Psoas muscle (tissue), 8 donors: ENCODE measurements around the gene ROBO1. TPM values are rescaled to one million over a fixed set of nuclear protein-coding genes. Genes with fewer than 3 reads are reported as not detected.

Experiments used
- ATAC-seq, 4 donors: fragments of 200-7000 bp; cut with Tn5 transposase; one replicate each; pipeline ENCODE4 v1.9.1; 2020; ENCODE audit warnings: moderate library complexity in 3 of 4, mild to moderate bottlenecking in 2 of 4
- DNase-seq, 2 donors: peaks; one replicate each; pipeline ENCODE4 v3.0.0-alpha.2; 2020
- H3K27ac ChIP-seq: fragments of 200-600 bp; one replicate; pipeline ENCODE4 v1.8.0; 2022
- H3K27me3 ChIP-seq, 3 donors: fragments of 200-600 bp in 1 of 3; one replicate each; pipeline versions ENCODE4 v1.6.1 to v1.8.0; 2013 to 2022; ENCODE audit warnings: low read length in 2 of 3, mild to moderate bottlenecking in 2 of 3, moderate library complexity in 1 of 3; ENCODE audit not compliant: insufficient read depth in 3 of 3
- H3K36me3 ChIP-seq, 2 donors: fragments of 200-600 bp in 1 of 2; one replicate each; pipeline versions ENCODE4 v1.6.1 to v1.8.0; 2013 to 2022; ENCODE audit warnings: low read depth in 1 of 2, mild to moderate bottlenecking in 1 of 2, moderate library complexity in 1 of 2; ENCODE audit not compliant: insufficient read depth in 1 of 2
- H3K4me1 ChIP-seq: fragments of 200-600 bp; one replicate; pipeline ENCODE4 v1.8.0; 2022
- H3K4me3 ChIP-seq: fragments of 200-600 bp; one replicate; pipeline ENCODE4 v1.8.0; 2022; ENCODE audit warnings: mild to moderate bottlenecking
- H3K9me3 ChIP-seq: fragments of 200-600 bp; one replicate; pipeline ENCODE4 v1.8.0; 2022
- WGBS, 3 donors: extraction: QIAGEN DNeasy Blood & Tissue Kit; methylation state at CpG; one replicate each; pipeline versions ENCODE4 v1.1.6 to v1.1.7; 2013; 5-methylcytosine and 5-hydroxymethylcytosine counted together
- intact Hi-C, 2 donors: fragments of 100-400 bp; cut with DNase I; formaldehyde crosslinking; loops; one replicate each; pipeline versions ENCODE4 v1.11.0 to v1.14.2; 2022
- polyA plus RNA-seq, 3 donors: library from polyadenylated mRNA; stranded (reverse); fragments of 200-250 nt; gene quantifications; one replicate each; pipeline ENCODE4 v1.2.3, GENCODE V29; 2013
- total RNA-seq, 4 donors: library from RNA; stranded (reverse); fragmentation: NEBNext Ultra II Directional in 2 of 4; extraction: Animal tissue kit (Norgen Biotek cat#: 25700) in 2 of 4; gene quantifications; one replicate each; pipeline versions ENCODE4 v1.2.1 to v1.2.4, GENCODE V29; 2021 to 2023
- TF ChIP-seq, protein P1 (sequence below): fragments of 200-600 bp; IDR thresholded peaks from one replicate; pipeline ENCODE4 v1.8.0; 2022; ENCODE audit warnings: antibody characterized with exemption
- donor health status: healthy with polysubstance abuse.
- donor health status: DM: no; HTN: no; CAD: no; lungs with moderate emphysema.
- donor health status: Bipolar disorder and iron deficiency.
- donor health status: healthy.
- donor health status: DM: yes; HTN: yes; CAD: no.
- donor health status: DM: no; HTN: no; CAD: no.
- donor health status: DM: no; HTN: no; CAD: no.
- donor health status: DM: yes; HTN: yes; CAD: no.

ROBO1 gene
- total and polyA plus RNA-seq, 7 donors = 0.52 to 14.0 (median 4.9) TPM

DNA sequence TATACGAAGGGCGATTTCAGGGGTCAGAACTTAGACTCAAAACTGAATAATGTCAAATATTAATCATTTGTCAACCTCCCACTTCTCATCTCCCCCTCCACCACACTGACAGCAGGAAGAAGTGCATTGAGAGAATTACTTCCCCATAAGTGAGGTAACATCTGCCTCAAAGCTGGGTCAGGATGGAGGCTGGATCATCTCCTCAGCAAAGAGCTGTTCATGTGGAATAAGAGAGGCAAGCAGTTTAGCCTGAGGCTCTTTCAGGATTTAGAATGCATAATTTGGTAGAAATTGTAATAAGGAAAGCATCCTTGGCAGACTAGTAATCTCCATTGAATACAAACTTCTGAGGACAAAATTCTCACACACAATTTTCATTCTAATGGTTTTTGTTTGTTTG, 512.1 kb downstream of the ROBO1 start:
- 94 to 97% (median 96%) methylated on average over 2 of the region's 2 CpGs for WGBS, 3 donors
- Histone ChIP-seq H3K27me3 (no peaks in the 10 kb centered on the region), H3K9me3 (no peaks in the 10 kb centered on the region), H3K27ac (no peak overlapping the region), H3K36me3 (no peaks in the 10 kb centered on the region), H3K4me1 (no peaks in the 10 kb centered on the region), H3K4me3 (no peak overlapping the region)
- TF ChIP-seq, protein P1, sequence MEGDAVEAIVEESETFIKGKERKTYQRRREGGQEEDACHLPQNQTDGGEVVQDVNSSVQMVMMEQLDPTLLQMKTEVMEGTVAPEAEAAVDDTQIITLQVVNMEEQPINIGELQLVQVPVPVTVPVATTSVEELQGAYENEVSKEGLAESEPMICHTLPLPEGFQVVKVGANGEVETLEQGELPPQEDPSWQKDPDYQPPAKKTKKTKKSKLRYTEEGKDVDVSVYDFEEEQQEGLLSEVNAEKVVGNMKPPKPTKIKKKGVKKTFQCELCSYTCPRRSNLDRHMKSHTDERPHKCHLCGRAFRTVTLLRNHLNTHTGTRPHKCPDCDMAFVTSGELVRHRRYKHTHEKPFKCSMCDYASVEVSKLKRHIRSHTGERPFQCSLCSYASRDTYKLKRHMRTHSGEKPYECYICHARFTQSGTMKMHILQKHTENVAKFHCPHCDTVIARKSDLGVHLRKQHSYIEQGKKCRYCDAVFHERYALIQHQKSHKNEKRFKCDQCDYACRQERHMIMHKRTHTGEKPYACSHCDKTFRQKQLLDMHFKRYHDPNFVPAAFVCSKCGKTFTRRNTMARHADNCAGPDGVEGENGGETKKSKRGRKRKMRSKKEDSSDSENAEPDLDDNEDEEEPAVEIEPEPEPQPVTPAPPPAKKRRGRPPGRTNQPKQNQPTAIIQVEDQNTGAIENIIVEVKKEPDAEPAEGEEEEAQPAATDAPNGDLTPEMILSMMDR = no peak
- intact Hi-C loops = no loop called here
- DNase-seq (no peak), ATAC-seq (no peak)

DNA sequence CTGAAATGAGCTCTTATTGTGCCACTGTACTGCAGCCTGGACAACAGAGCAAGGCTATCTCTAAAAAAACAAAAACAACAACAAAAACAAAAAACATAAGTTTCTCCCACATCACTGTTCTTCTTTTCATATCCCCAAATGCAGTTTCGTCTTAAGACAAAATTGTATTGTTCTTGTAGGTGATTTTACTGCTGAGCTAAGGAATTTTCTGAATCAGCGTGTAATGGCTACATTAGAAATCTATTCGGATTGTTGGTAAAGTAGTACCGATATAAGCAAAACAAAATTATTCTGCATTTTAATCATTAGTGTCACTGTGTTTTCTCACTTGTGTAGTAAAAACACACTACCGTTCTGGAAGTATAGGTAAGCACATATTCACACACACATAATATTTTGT, 512.5 kb downstream of the ROBO1 start:
- no peak overlapping the region for H3K27ac ChIP-seq
- no peak for DNase-seq
- H3K4me3 ChIP-seq = no peak overlapping the region
- H3K36me3 ChIP-seq = no peaks in the 10 kb centered on the region
- WGBS, 3 donors = 84 to 94% (median 88%) methylated on average over 5 of the region's 5 CpGs
- TF ChIP-seq, protein P1 = no peak
- intact Hi-C loops = no loop called here
- no peaks in the 10 kb centered on the region for H3K4me1 ChIP-seq
- no peaks in the 10 kb centered on the region for H3K27me3 ChIP-seq
- no peaks in the 10 kb centered on the region for H3K9me3 ChIP-seq
- ATAC-seq = no peak

DNA sequence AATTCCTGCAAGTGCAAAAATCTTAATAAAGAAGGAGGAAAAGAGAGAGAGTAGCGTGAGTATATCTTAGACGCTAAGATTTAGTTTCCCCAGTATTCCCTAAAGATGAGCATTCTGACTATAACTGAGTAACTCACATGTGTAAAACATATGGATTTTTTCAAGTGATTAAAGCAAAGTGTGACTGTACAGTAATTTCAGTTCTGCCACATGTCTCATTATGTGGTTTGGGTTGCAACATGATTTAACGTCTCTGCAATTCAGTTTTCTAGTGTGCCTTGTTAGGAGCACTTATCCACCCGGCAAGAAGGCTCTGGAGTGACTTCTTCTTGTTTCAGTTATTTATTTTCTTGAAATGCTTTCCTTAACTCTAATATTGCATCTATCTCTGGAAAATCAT, 514.1 kb downstream of the ROBO1 start:
- H3K36me3 ChIP-seq = no peaks in the 10 kb centered on the region
- no peak for ATAC-seq
- TF ChIP-seq, protein P1 = no peak
- no peaks in the 10 kb centered on the region for H3K27me3 ChIP-seq
- H3K27ac ChIP-seq = no peak overlapping the region
- no peak for DNase-seq
- no peaks in the 10 kb centered on the region for H3K4me1 ChIP-seq
- no peak overlapping the region for H3K4me3 ChIP-seq
- H3K9me3 ChIP-seq = no peaks in the 10 kb centered on the region
- 55 to 66% (median 63%) methylated on average over 4 of the region's 4 CpGs for WGBS, 3 donors
- intact Hi-C loops = no loop called here

DNA sequence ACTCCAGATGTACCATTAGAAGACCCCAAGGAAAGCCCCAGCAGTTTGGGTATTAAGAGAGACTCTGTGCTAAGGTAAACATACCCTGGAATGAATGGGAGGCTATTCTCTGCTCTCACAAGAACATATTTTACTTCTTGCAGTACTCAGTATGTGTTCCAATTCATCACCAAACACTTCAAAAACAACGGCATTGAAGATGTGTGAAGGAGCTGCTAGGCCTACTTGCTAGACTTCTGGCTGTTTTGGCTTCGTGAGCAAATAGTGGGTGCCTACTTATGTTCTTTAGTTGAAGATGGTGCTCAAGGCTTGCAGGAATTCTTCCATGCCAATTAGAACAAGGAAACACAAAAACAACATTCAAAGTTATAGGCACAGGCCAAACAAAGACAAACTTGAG, 514.5 kb downstream of the ROBO1 start:
- H3K27me3 ChIP-seq = no peaks in the 10 kb centered on the region
- H3K36me3 ChIP-seq = no peaks in the 10 kb centered on the region
- intact Hi-C loops = no loop called here
- 80 to 89% (median 85%) methylated on average over 2 of the region's 2 CpGs for WGBS, 3 donors
- no peak overlapping the region for H3K4me3 ChIP-seq
- no peaks in the 10 kb centered on the region for H3K4me1 ChIP-seq
- DNase-seq = no peak
- H3K9me3 ChIP-seq = no peaks in the 10 kb centered on the region
- no peak for ATAC-seq
- no peak overlapping the region for H3K27ac ChIP-seq
- TF ChIP-seq, protein P1 = no peak

DNA sequence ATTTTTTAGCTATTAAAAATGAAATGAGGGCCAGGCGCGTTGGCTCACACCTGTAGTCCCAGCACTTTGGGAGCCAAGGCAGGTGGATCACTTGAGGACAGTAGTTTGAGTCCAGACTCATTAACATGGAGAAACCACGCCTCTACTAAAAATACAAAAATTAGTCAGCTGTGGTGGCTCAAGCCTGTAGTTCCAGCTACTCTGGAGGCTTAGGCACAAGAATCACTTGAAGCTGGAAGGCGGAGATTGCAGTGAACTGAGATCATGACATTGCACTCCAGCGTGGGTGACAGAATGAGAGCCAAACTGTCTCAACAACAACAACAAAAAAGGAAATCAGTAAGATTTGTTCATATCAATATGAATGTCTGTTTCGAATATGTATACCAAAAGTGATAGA, 517.1 kb downstream of the ROBO1 start:
- H3K36me3 ChIP-seq = no peaks in the 10 kb centered on the region
- no peak overlapping the region for H3K27ac ChIP-seq
- WGBS, 3 donors = 80 to 88% (median 82%) methylated on average over 6 of the region's 6 CpGs
- H3K4me3 ChIP-seq = no peak overlapping the region
- H3K4me1 ChIP-seq = no peaks in the 10 kb centered on the region
- ATAC-seq = no peak
- no peaks in the 10 kb centered on the region for H3K9me3 ChIP-seq
- no peak for DNase-seq
- intact Hi-C loops = no loop called here
- TF ChIP-seq, protein P1 = no peak
- H3K27me3 ChIP-seq = no peaks in the 10 kb centered on the region
